Measurements from ENCODE around the gene ORAI1. TPM values are rescaled to one million over a fixed set of nuclear protein-coding genes. Genes with fewer than 3 reads are reported as not detected.

ORAI1 gene
- total and polyA plus RNA-seq, 2 of the 13 experiments (the other 11 are each of a cell fraction or from before 2014, with no cell fraction given), result 9.2 to 17.2 TPM

- no peak for TF ChIP-seq SETDB1 (CRISPR knock-in tag; IDR thresholded peaks at IDR 0.05; ENCODE audit: borderline replicate concordance)
- TF ChIP-seq ELF1 (CRISPR knock-in tag; IDR thresholded peaks at IDR 0.05), result no peak
- no peak for TF ChIP-seq ZSCAN12 (CRISPR knock-in tag; IDR thresholded peaks at IDR 0.05)
- no peak for TF ChIP-seq AGO2 (optimal IDR thresholded peaks at IDR 0.05; ENCODE audit: low read depth, low read length)
- peak; percentile 81; the same call in 1 of the 2 replicates for TF ChIP-seq ZBTB38 (CRISPR knock-in tag; IDR thresholded peaks at IDR 0.05)
- TF ChIP-seq ZBTB33 (CRISPR knock-in tag; IDR thresholded peaks at IDR 0.05), result 0 out of 2 replicates have a peak, but pooled peaks have one; percentile 6
- no peak for TF ChIP-seq ZNF20 (CRISPR knock-in tag; IDR thresholded peaks at IDR 0.05)
- no peak for TF ChIP-seq MEIS2 (CRISPR knock-in tag; IDR thresholded peaks at IDR 0.05)
- no peak for TF ChIP-seq SMAD9 (CRISPR knock-in tag; IDR thresholded peaks at IDR 0.05)
- peak in 1 of 2 experiments; percentile 28; a peak in 1 of 4 replicates for TF ChIP-seq NR2F1 (CRISPR knock-in tag; IDR thresholded peaks at IDR 0.05)
- TF ChIP-seq TAF1 (CRISPR knock-in tag; IDR thresholded peaks at IDR 0.05), result peak; percentile 70; the same call in 1 of the 2 replicates
- 0 out of 2 replicates have a peak, but pooled peaks have one; percentile 7 for TF ChIP-seq ZNF629 (CRISPR knock-in tag; conservative IDR thresholded peaks at IDR 0.05)
- TF ChIP-seq YEATS2 (CRISPR knock-in tag; IDR thresholded peaks at IDR 0.05; ENCODE audit: borderline replicate concordance), result no peak
- TF ChIP-seq ZNF337 (CRISPR knock-in tag; IDR thresholded peaks at IDR 0.05; ENCODE audit: borderline replicate concordance, low read depth), result no peak
- TF ChIP-seq SMAD3 (CRISPR knock-in tag; IDR thresholded peaks at IDR 0.05), result no peak
- TF ChIP-seq ZMYM4 (CRISPR knock-in tag; IDR thresholded peaks at IDR 0.05), result peak; percentile 15; the same call in 1 of the 2 replicates
- 0 out of 2 replicates have a peak, but pooled peaks have one; percentile 19 for TF ChIP-seq ESRRA (CRISPR knock-in tag; IDR thresholded peaks at IDR 0.05; ENCODE audit: low read depth)
- TF ChIP-seq PITX1 (CRISPR knock-in tag; IDR thresholded peaks at IDR 0.05), result no peak
- TF ChIP-seq HNF1B (CRISPR knock-in tag; IDR thresholded peaks at IDR 0.05), result 0 out of 2 replicates have a peak, but pooled peaks have one; percentile 36
- peak; percentile 39; the same call in 1 of the 2 replicates for TF ChIP-seq NFYC (CRISPR knock-in tag; IDR thresholded peaks at IDR 0.05)
- TF ChIP-seq SNAPC4 (CRISPR knock-in tag; IDR thresholded peaks at IDR 0.05), result no peak
- TF ChIP-seq ZNF34 (CRISPR knock-in tag; IDR thresholded peaks at IDR 0.05; ENCODE audit: borderline replicate concordance), result no peak
These were observed at the start of gene ORAI1 (continued) for GRCh38 chr12:121626087-121626852.
